GM12878 (cell line): Measurements from ENCODE around the gene TRIM22. TPM values are rescaled to one million over a fixed set of nuclear protein-coding genes. Genes with fewer than 3 reads are reported as not detected.

Source experiments
- BMI1 ChIP-seq: fragments of 450-650 bp; IDR thresholded peaks from 2 replicates; pipeline ENCODE4 v1.6.1; 2016; ENCODE audit warnings: mild to moderate bottlenecking, moderate library complexity, borderline replicate concordance
- CHD2 ChIP-seq: IDR thresholded peaks from 2 replicates; pipeline ENCODE4 v1.6.1; 2011; ENCODE audit warnings: low read depth, low read length, improper control_type of control experiment, borderline replicate concordance
- EED ChIP-seq: sonication (generic); IDR thresholded peaks from 2 replicates; pipeline ENCODE4 v1.6.1; 2016; ENCODE audit warnings: antibody characterized with exemption, low read depth
- ELK1 ChIP-seq: IDR thresholded peaks from 2 replicates; pipeline ENCODE4 v1.6.1; 2012; ENCODE audit warnings: low read depth, low read length, improper control_type of control experiment
- EP300 ChIP-seq, 2 experiments: fragments of 150-350 bp in 1 of 2; IDR thresholded peaks; 2 replicates each; pipeline ENCODE4 v1.6.1; 2011 to 2012; ENCODE audit warnings: low read depth in 2 of 2, low read length in 2 of 2, borderline replicate concordance in 1 of 2, improper control_type of control experiment in 1 of 2, inconsistent platforms in 1 of 2; ENCODE audit not compliant: control insufficient read depth in 1 of 2
- FOXM1 ChIP-seq: IDR thresholded peaks from 2 replicates; pipeline ENCODE4 v1.6.1; 2012; ENCODE audit warnings: low read depth, mild to moderate bottlenecking, inconsistent platforms, low read length, moderate library complexity
- HDGF ChIP-seq: fragments of 450-650 bp; IDR thresholded peaks from 2 replicates; pipeline ENCODE4 v1.6.1; 2016; ENCODE audit warnings: antibody characterized with exemption
- IRF5 ChIP-seq: fragments of 450-650 bp; IDR thresholded peaks from 2 replicates; pipeline ENCODE4 v1.6.1; 2017; ENCODE audit warnings: borderline replicate concordance
- KAT2A ChIP-seq: conservative IDR thresholded peaks from 2 replicates; pipeline ENCODE4 v1.6.1; 2011; ENCODE audit warnings: low read depth, low read length; ENCODE audit not compliant: control insufficient read depth
- KLF5 ChIP-seq: fragments of 450-650 bp; IDR thresholded peaks from 2 replicates; pipeline ENCODE4 v1.6.1; 2014; ENCODE audit warnings: mild to moderate bottlenecking; ENCODE audit not compliant: partially characterized antibody
- PAX8 ChIP-seq: fragments of 450-650 bp; IDR thresholded peaks from 2 replicates; pipeline ENCODE4 v1.6.1; 2017; ENCODE audit warnings: mild to moderate bottlenecking, moderate library complexity
- PBX3 ChIP-seq: IDR thresholded peaks from 2 replicates; pipeline ENCODE4 v1.6.1; 2011; ENCODE audit warnings: mild to moderate bottlenecking, low read depth, low read length, moderate library complexity; ENCODE audit not compliant: insufficient replicate concordance
- REST ChIP-seq: IDR thresholded peaks from 2 replicates; pipeline ENCODE4 v1.6.1; 2012; ENCODE audit warnings: mild to moderate bottlenecking, low read depth, low read length
- RUNX3 ChIP-seq: IDR thresholded peaks from 2 replicates; pipeline ENCODE4 v1.6.1; 2012; ENCODE audit warnings: low read length, inconsistent platforms
- SP1 ChIP-seq: IDR thresholded peaks from one replicate; pipeline ENCODE4 v1.6.1; 2011; ENCODE audit warnings: low read depth, low read length
- STAT3 ChIP-seq: IDR thresholded peaks from 2 replicates; pipeline ENCODE4 v1.6.1; 2011; ENCODE audit warnings: low read depth, low read length, improper control_type of control experiment
- ZBED1 ChIP-seq: IDR thresholded peaks from 2 replicates; pipeline ENCODE4 v1.6.1; 2016; ENCODE audit warnings: borderline replicate concordance
- ZBTB33 ChIP-seq: fragments of 450-650 bp; IDR thresholded peaks from 2 replicates; pipeline ENCODE4 v1.6.1; 2017; ENCODE audit warnings: mild to moderate bottlenecking
- ZSCAN29 ChIP-seq: fragments of 450-650 bp; IDR thresholded peaks from 2 replicates; pipeline ENCODE4 v1.6.1; 2017; ENCODE audit warnings: mild to moderate bottlenecking, moderate library complexity
- polyA plus RNA-seq, 11 experiments: library from polyadenylated mRNA; depleted of rRNA in 4 of 11; unstranded in 6 of 11; stranded (reverse) in 5 of 11; fragments of >200 nt; fragmentation: Nextera tagmentation in 4 of 11; fragmentation: Illumina TruSeq in 1 of 11; extraction: Ambion mirVana in 4 of 11; extraction: Trizol in 1 of 11; gene quantifications; 1 replicate in 1 of 11; 2 replicates in 10 of 11; pipeline versions ENCODE4 v1.2.1 to v1.2.3, GENCODE V29; 2011 to 2016; ENCODE audit warnings: inconsistent platforms in 2 of 11, missing spikeins in 2 of 11, low read depth in 1 of 11
- total RNA-seq, 4 experiments: library from RNA; depleted of rRNA in 3 of 4; stranded (reverse); fragments of >200 nt in 3 of 4; fragmentation: Illumina TruSeq in 1 of 4; extraction: Trizol in 1 of 4; gene quantifications; 2 replicates each; pipeline versions ENCODE4 v1.2.1 to v1.2.3, GENCODE V29; 2013 to 2021

TRIM22 gene
- total and polyA plus RNA-seq, 10 of the 15 experiments (the other 5 are each of a cell fraction or from before 2014, with no cell fraction given) = 116 to 485 (median 204) TPM

- TF ChIP-seq EP300 (IDR thresholded peaks at IDR 0.05; ENCODE audit: borderline replicate concordance in 1 of 2, control insufficient read depth in 1 of 2, low read depth in 2 of 2, low read length in 2 of 2) (peak in 1 of 2 experiments; percentile 15; a peak in 1 of 4 replicates), EED (peak; percentile 95), PAX8 (no peak), IRF5 (no peak), ZSCAN29 (no peak), ZBTB33 (no peak), KAT2A (no peak), STAT3 (no peak), REST (no peak), SP1 (peak; percentile 41), FOXM1 (peak; percentile 63; the same call in 1 of the 2 replicates), ZBED1 (no peak), BMI1 (no peak), KLF5 (peak; percentile 66), HDGF (no peak), PBX3 (no peak), RUNX3 (peak; percentile 83), ELK1 (no peak), CHD2 (0 out of 2 replicates have a peak, but pooled peaks have one; percentile 13)
These were observed 4.8 kb upstream of the TRIM22 start, which contains the start of gene TRIM5 (continued) for GRCh38 chr11:5684646-5685362.
